Esophagus (tissue), 2 donors: ENCODE results near the gene TIMP1. TPM values are rescaled to one million over a fixed set of nuclear protein-coding genes. Genes with fewer than 3 reads are reported as not detected.

Source experiments
- H3K27ac ChIP-seq, 2 donors: one replicate each; pipeline ENCODE4 v1.5.1; 2013; ENCODE audit warnings: low read depth in 2 of 2, mild to moderate bottlenecking in 2 of 2, inconsistent platforms in 1 of 2, low read length in 1 of 2, moderate library complexity in 1 of 2
- H3K27me3 ChIP-seq, 2 donors: one replicate each; pipeline ENCODE4 v1.6.1; 2013; ENCODE audit warnings: low read length in 2 of 2, control low read depth in 1 of 2, mild to moderate bottlenecking in 1 of 2; ENCODE audit not compliant: insufficient read depth in 2 of 2, control insufficient read depth in 1 of 2
- H3K36me3 ChIP-seq, 2 donors: one replicate each; pipeline ENCODE4 v1.6.1; 2013; ENCODE audit warnings: low read length in 1 of 2; ENCODE audit not compliant: control insufficient read depth in 2 of 2, insufficient read depth in 2 of 2
- H3K4me1 ChIP-seq, 2 donors: one replicate each; pipeline ENCODE4 v1.6.1; 2013; ENCODE audit warnings: low read length in 1 of 2; ENCODE audit not compliant: control insufficient read depth in 2 of 2, insufficient read depth in 2 of 2
- H3K4me3 ChIP-seq, 2 donors: one replicate each; pipeline ENCODE4 v1.5.1; 2013; ENCODE audit warnings: low read length in 2 of 2, mild to moderate bottlenecking in 2 of 2, low read depth in 1 of 2, moderate library complexity in 1 of 2
- H3K9me3 ChIP-seq, 2 donors: one replicate each; pipeline ENCODE4 v1.6.1; 2013; ENCODE audit warnings: mild to moderate bottlenecking in 2 of 2, low read depth in 1 of 2, low read length in 1 of 2, moderate library complexity in 1 of 2; ENCODE audit not compliant: control insufficient read depth in 2 of 2, insufficient read depth in 1 of 2
- WGBS, 2 donors: extraction: QIAGEN DNeasy Blood & Tissue Kit; methylation state at CpG; one replicate each; pipeline ENCODE4 v1.1.7; 2013; 5-methylcytosine and 5-hydroxymethylcytosine counted together
- polyA plus RNA-seq, 2 donors: library from polyadenylated mRNA; stranded (reverse); fragments of 200-250 nt; gene quantifications; one replicate each; pipeline ENCODE4 v1.2.3, GENCODE V29; 2013
- donor health status: healthy with polysubstance abuse.
- donor health status: Bipolar disorder and iron deficiency.

The TIMP1 gene
- polyA plus RNA-seq, 2 donors = 27.7 to 52.6 TPM

DNA sequence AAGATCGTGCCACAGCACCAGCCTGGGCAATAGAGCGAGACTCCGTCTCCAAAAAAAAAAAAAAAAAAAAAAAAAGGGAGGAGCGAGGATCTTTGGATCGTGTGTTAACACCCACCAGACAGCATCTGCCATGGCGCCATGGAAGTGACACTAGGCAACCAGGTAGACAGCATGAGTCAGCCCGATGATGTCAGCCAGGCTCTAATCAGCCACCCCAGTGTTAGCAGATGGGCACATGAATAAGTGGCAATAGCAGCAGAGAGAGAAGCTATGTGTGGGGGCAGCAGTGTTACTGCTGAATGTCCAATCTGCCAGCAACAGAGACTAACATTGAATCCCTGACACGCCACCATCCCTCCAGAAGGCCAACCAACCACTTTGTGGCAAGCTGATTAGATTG is 30.8 kb downstream of the TIMP1 start:
- Histone ChIP-seq H3K27me3 (no peaks in the 10 kb centered on the region), H3K36me3 (no peaks in the 10 kb centered on the region), H3K9me3 (no peaks in the 10 kb centered on the region), H3K4me1 (no peaks in the 10 kb centered on the region), H3K4me3 (no peak overlapping the region), H3K27ac (no peak overlapping the region)
- WGBS, 2 donors = 76 to 92% methylated on average over 5 to 8 of the region's 8 CpGs

DNA sequence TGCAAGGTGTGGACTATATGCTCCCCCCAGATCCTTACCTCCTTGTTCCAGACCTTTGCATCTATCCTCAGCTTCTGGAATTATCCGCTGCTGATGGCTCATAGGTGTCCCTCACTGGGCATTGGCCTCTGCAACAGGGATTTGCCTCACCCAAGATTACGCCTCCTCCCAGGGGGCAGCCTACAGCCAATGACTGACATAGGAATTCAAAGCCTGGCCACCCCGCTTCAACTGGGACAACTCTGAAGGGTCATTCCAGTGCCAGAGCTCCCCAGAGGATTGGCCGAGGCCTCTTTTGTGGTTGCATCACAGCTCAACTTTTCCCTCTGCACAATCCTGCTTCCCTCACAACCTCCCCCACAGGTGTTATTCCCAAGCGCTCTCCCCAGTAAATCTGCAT is 32.4 kb downstream of the TIMP1 start:
- Histone ChIP-seq H3K4me1 (peaks cover 0 to 1% of the 10 kb centered on the region in 2 donors), H3K36me3 (no peaks in the 10 kb centered on the region), H3K27ac (no peak overlapping the region), H3K4me3 (no peak overlapping the region), H3K27me3 (no peaks in the 10 kb centered on the region), H3K9me3 (no peaks in the 10 kb centered on the region)
- 68 to 86% methylated on average over 5 of the region's 5 CpGs for WGBS, 2 donors

DNA sequence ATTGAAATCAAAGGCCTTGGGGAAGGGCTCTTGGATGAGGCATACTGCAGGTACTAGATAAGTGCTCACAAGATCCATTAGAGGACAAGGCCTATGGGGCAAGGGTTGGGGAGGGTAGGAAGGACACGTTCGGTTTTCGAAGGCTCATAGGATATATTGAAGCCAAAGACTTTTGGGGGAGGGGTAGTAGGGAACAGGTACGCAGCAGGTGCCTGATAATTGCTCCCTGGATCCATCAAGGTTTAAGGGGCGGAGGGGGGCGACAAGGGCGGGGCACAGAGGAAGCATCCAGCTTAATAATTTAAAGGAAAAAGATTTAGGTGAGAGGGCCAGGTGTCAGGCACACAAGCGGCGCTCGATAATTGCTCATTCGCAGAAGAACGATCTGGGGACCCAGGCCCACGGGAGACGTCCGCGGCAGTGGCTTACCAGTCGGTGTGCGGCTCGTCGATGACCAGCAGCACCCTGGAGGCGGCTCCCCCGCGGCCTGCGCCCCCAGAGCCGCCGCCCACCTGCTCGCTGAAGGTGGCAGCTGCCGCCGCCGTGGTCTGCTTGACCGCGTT is 36.8 kb downstream of the TIMP1 start:
- WGBS, 2 donors = 32 to 38% methylated on average over 31 to 32 of the region's 32 CpGs
- Histone ChIP-seq H3K4me3 (no peak overlapping the region), H3K9me3 (no peaks in the 10 kb centered on the region), H3K27ac (no peak overlapping the region), H3K36me3 (no peaks in the 10 kb centered on the region), H3K27me3 (no peaks in the 10 kb centered on the region), H3K4me1 (peaks cover 0 to 3% of the 10 kb centered on the region in 2 donors)

DNA sequence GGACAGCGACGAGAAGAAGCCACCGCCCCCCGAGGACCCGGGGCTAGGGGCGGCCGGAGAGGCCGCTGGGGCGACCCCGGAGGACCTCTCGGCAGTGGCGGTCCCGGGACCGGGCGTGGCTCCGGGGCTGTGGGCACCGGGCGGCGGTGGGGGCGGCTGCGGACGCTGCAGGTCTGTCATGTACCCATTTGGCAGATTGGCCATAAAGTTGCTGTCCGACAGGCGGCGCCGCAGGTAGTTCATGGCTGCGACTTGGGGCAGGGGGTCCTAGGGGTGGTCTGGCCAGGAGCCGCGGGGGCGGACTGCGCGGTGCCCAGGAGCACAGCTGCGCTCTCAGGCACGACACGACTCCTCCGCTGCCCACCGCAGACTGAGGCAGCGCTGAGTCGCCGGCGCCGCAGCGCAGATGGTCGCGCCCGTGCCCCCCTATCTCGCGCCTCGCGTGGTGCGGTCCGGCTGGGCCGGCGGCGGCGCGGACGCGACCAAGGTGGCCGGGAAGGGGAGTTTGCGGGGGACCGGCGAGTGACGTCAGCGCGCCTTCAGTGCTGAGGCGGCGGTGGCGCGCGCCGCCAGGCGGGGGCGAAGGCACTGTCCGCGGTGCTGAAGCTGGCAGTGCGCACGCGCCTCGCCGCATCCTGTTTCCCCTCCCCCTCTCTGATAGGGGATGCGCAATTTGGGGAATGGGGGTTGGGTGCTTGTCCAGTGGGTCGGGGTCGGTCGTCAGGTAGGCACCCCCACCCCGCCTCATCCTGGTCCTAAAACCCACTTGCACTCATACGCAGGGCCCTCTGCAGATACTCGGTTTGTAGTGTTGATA is 37.5 kb downstream of the TIMP1 start, which contains the start of gene SYN1:
TSS of gene SYN1 (minus strand) at position 372 of the 817 bp plus-strand sequence. CDS start at position 243, 129 bp downstream.
- WGBS, 2 donors = 3 to 44% methylated on average over 73 to 88 of the region's 88 CpGs
- Histone ChIP-seq H3K4me3 (no peak within 1 kb of the TSS), H3K27ac (no peak within 1 kb of the TSS), H3K9me3 (no peaks in the 10 kb centered on the region), H3K27me3 (no peaks in the 10 kb centered on the region), H3K36me3 (no peaks in the 10 kb centered on the region), H3K4me1 (peaks cover 0 to 3% of the 10 kb centered on the region in 2 donors)

DNA sequence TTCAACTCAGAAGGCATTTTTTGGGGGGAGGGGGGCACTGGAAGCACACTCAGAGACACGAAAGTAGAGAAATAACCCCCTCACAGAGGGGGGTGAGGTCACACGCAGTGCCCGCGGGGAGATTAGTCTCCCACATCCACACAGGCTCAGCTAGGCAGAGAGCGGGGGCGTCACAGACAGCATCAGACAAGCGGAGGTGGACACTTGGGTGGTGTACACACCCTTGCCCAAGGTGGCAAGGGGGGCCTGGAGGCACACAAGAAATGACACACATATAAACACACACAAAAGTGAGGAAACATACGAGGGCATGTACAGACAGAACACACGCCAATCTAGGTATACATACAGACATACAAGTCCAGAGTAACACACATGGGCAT is 38.1 kb downstream of the TIMP1 start:
- no peaks in the 10 kb centered on the region for H3K36me3 ChIP-seq
- H3K27me3 ChIP-seq = no peaks in the 10 kb centered on the region
- H3K27ac ChIP-seq = no peak overlapping the region
- 49 to 59% methylated on average over 9 of the region's 9 CpGs for WGBS, 2 donors
- peaks cover 0 to 3% of the 10 kb centered on the region in 2 donors for H3K4me1 ChIP-seq
- no peaks in the 10 kb centered on the region for H3K9me3 ChIP-seq
- H3K4me3 ChIP-seq = no peak overlapping the region

DNA sequence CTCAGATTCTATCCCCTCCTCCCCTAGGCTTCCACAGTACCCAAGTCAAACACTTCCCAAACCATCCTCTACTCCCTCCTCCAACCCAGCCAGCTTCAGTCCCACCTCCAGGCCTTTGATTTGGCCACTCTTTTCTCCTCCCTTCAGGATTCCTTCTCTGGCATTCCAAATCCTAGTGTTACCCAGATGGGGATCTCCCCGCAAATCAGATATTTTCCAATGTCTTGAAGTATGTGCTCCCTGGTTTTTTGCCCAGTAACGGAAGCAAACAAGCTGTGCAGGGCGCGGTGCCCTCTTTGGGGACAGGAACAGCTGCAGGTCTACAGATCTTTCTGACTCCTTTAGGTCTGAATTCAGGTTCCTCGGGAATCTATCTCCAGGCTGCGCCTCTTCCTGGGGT is 39.6 kb downstream of the TIMP1 start:
- no peaks in the 10 kb centered on the region for H3K27me3 ChIP-seq
- no peaks in the 10 kb centered on the region for H3K9me3 ChIP-seq
- H3K27ac ChIP-seq = no peak overlapping the region
- 75 to 83% methylated on average over 6 of the region's 6 CpGs for WGBS, 2 donors
- peaks cover 0 to 3% of the 10 kb centered on the region in 2 donors for H3K4me1 ChIP-seq
- no peak overlapping the region for H3K4me3 ChIP-seq
- no peaks in the 10 kb centered on the region for H3K36me3 ChIP-seq

DNA sequence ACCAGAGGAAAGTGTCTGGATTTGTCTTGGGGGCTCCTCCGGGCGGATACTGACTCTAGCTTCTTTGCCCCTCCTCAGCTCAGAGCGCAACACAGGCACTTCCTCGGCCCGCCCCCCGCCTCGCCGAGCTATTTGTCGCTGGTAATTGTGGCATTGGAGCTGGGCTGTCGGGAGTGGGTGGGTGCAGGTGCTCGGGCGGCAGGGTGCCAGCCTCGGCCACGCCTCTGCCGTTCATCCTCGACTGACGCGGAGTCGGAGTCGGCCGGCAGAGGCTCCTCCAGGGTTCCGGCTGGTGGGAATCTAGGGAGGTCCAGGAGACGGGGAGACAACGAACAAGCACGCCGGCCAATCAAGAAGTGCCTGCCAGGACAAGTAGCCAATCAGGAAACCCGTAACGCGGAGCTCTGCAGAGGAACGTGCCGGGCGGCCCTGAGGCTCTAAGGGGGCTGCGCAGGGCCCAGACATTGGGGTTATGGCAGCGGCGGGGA is 41.3 kb downstream of the TIMP1 start:
- WGBS, 2 donors = 5 to 22% methylated on average over 35 of the region's 35 CpGs

DNA sequence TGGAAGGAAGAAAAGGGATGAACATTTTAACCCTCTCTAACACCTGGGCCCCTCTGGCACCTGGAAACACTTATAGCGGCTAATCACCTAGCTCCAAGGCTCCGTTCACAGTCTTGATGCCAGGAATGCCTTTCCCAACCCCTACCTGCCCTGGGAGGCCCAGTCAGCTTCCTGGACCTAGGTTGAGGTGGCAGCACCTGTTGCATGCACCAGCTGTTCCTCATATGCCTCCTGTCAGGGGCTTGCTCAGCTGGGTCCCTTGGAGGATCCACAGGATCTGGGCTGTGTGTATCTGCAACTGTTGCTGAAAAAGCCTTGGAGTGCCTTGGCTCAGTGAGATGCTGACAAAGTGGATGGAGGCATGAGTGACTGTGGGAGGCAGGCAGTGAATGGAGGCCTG is 43.1 kb downstream of the TIMP1 start:
- Histone ChIP-seq H3K4me1 (no peaks in the 10 kb centered on the region), H3K9me3 (no peaks in the 10 kb centered on the region), H3K27me3 (no peaks in the 10 kb centered on the region), H3K4me3 (no peak overlapping the region), H3K27ac (no peak overlapping the region), H3K36me3 (no peaks in the 10 kb centered on the region)
- WGBS, 2 donors = 81 to 89% methylated on average over 2 of the region's 2 CpGs

More for the DNA sequence above, 41.3 kb downstream of the TIMP1 start:
- H3K9me3 ChIP-seq = no peaks in the 10 kb centered on the region
- H3K4me1 ChIP-seq = peaks cover 0 to 3% of the 10 kb centered on the region in 2 donors
- H3K4me3 ChIP-seq = no peak overlapping the region
- H3K27me3 ChIP-seq = no peaks in the 10 kb centered on the region
- no peaks in the 10 kb centered on the region for H3K36me3 ChIP-seq
- no peak overlapping the region for H3K27ac ChIP-seq

DNA sequence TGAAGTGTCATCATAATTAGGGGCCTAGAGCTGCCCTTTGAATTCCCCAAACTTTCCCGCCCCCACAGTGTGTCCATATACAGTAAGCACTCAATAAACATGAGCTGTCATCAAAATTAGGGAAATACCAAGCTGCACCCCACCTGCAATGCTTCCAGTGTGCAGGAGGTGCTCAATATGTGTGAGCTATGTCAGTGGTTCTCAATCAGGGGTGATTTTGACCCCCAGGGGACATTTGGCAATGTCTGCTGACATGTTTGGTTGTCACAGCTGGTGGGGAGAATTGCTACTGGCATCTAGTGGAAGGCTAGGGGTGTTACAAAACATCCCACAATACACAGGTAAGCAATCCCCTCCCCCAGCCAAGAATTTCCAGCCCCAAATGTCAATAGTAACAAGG is 46.7 kb downstream of the TIMP1 start:
- H3K36me3 ChIP-seq = no peaks in the 10 kb centered on the region

More for the DNA sequence above, 46.7 kb downstream of the TIMP1 start:
- 60 to 100% methylated on average over 1 of the region's 1 CpG for WGBS, 2 donors
- no peaks in the 10 kb centered on the region for H3K9me3 ChIP-seq
- no peaks in the 10 kb centered on the region for H3K4me1 ChIP-seq
- no peak overlapping the region for H3K4me3 ChIP-seq
- no peaks in the 10 kb centered on the region for H3K27me3 ChIP-seq
- no peak overlapping the region for H3K27ac ChIP-seq
